Measurements from ENCODE around the gene ELOF1.

ELOF1 gene

GRCh38 chr19:11551603-11552235, 7.3 kb downstream of the ELOF1 start:
- no peak for TF ChIP-seq GATA3 (IDR thresholded peaks at IDR 0.05; ENCODE audit: low read depth, low read length)
- TF ChIP-seq GATA2 (IDR thresholded peaks at IDR 0.05; ENCODE audit: low read depth, low read length): no peak

GRCh38 chr19:11550265-11550664, 8.8 kb downstream of the ELOF1 start:
- TF ChIP-seq GATA3 (IDR thresholded peaks at IDR 0.05; ENCODE audit: low read depth, low read length) (no peak), GATA2 (IDR thresholded peaks at IDR 0.05; ENCODE audit: low read depth, low read length) (no peak)

GRCh38 chr19:11549386-11549953, 9.6 kb downstream of the ELOF1 start:
- TF ChIP-seq GATA3 (IDR thresholded peaks at IDR 0.05; ENCODE audit: low read depth, low read length): no peak
- TF ChIP-seq GATA2 (IDR thresholded peaks at IDR 0.05; ENCODE audit: low read depth, low read length): no peak

GRCh38 chr19:11547929-11548700, 10.9 kb downstream of the ELOF1 start:
- no peak for TF ChIP-seq GATA2 (IDR thresholded peaks at IDR 0.05; ENCODE audit: low read depth, low read length)
- TF ChIP-seq GATA3 (IDR thresholded peaks at IDR 0.05; ENCODE audit: low read depth, low read length): no peak

- TF ChIP-seq GATA3 (IDR thresholded peaks at IDR 0.05; ENCODE audit: low read depth, low read length) (no peak), GATA2 (IDR thresholded peaks at IDR 0.05; ENCODE audit: low read depth, low read length) (no peak)
These were observed 17.8 kb downstream of the ELOF1 start for GRCh38 chr19:11541238-11541637.

GRCh38 chr19:11540645-11541044, 18.4 kb downstream of the ELOF1 start:
- TF ChIP-seq GATA3 (IDR thresholded peaks at IDR 0.05; ENCODE audit: low read depth, low read length) (no peak), GATA2 (IDR thresholded peaks at IDR 0.05; ENCODE audit: low read depth, low read length) (no peak)

GRCh38 chr19:11539495-11540365, 19.3 kb downstream of the ELOF1 start:
- TF ChIP-seq GATA2 (IDR thresholded peaks at IDR 0.05; ENCODE audit: low read depth, low read length) (no peak), GATA3 (IDR thresholded peaks at IDR 0.05; ENCODE audit: low read depth, low read length) (no peak)

GRCh38 chr19:11538232-11539036, 20.6 kb downstream of the ELOF1 start, which contains the start of gene CNN1:
CNN1 (plus strand) TSS chr19:11538851; CDS start chr19:11538928, 77 bp downstream.
- TF ChIP-seq GATA2 (IDR thresholded peaks at IDR 0.05; ENCODE audit: low read depth, low read length) (no peak), GATA3 (IDR thresholded peaks at IDR 0.05; ENCODE audit: low read depth, low read length) (no peak)

GRCh38 chr19:11535792-11536595, 23.0 kb downstream of the ELOF1 start:
- no peak for TF ChIP-seq GATA2 (IDR thresholded peaks at IDR 0.05; ENCODE audit: low read depth, low read length)
- no peak for TF ChIP-seq GATA3 (IDR thresholded peaks at IDR 0.05; ENCODE audit: low read depth, low read length)

GRCh38 chr19:11534948-11535347, 24.1 kb downstream of the ELOF1 start:
- TF ChIP-seq GATA2 (IDR thresholded peaks at IDR 0.05; ENCODE audit: low read depth, low read length) (no peak), GATA3 (IDR thresholded peaks at IDR 0.05; ENCODE audit: low read depth, low read length) (no peak)

GRCh38 chr19:11534538-11534937, 24.5 kb downstream of the ELOF1 start:
- TF ChIP-seq GATA3 (IDR thresholded peaks at IDR 0.05; ENCODE audit: low read depth, low read length): no peak
- TF ChIP-seq GATA2 (IDR thresholded peaks at IDR 0.05; ENCODE audit: low read depth, low read length): no peak

GRCh38 chr19:11530432-11530831, 28.6 kb downstream of the ELOF1 start:
- no peak for TF ChIP-seq GATA2 (IDR thresholded peaks at IDR 0.05; ENCODE audit: low read depth, low read length)
- TF ChIP-seq GATA3 (IDR thresholded peaks at IDR 0.05; ENCODE audit: low read depth, low read length): no peak
